ENCODE data around the gene ATP6V0D1.
"Not testable (repeated sequence)": the region's sequence is repeated elsewhere in the genome, so short reads cannot be mapped to it uniquely, and the experiment has no call there.

GRCh38 chr16:67415421-67415820 is 65.5 kb downstream of the ATP6V0D1 start:
- TF ChIP-seq CTCF (conservative IDR thresholded peaks at IDR 0.05; ENCODE audit: low read depth in 2 of 2); ETS1 (IDR thresholded peaks at IDR 0.05); POLR2AphosphoS5 (IDR thresholded peaks at IDR 0.05; ENCODE audit: low read depth); EZH2 (IDR thresholded peaks at IDR 0.05; ENCODE audit: low read depth, unreplicated experiment); REST (IDR thresholded peaks at IDR 0.05; ENCODE audit: unreplicated experiment); EZH2phosphoT487 (IDR thresholded peaks at IDR 0.05; ENCODE audit: unreplicated experiment); JUNB (IDR thresholded peaks at IDR 0.05; ENCODE audit: unreplicated experiment); ZNF331 (CRISPR knock-in tag; IDR thresholded peaks at IDR 0.05; ENCODE audit: low read depth); NANOG (IDR thresholded peaks at IDR 0.05; ENCODE audit: borderline replicate concordance); ZNF114 (CRISPR knock-in tag; IDR thresholded peaks at IDR 0.05): not testable (repeated sequence)
